Pulmonary artery endothelial cell (primary cell): Measurements from ENCODE around the gene SOX5. TPM values are rescaled to one million over a fixed set of nuclear protein-coding genes. Genes with fewer than 3 reads are reported as not detected.

Experiments
- DNase-seq: peaks from one replicate; pipeline ENCODE4 v3.0.0-alpha.2; 2011; ENCODE audit warnings: low read depth, low spot score
- total RNA-seq: library from RNA; depleted of rRNA; stranded (reverse); fragments of >200 nt; gene quantifications from 2 replicates; pipeline ENCODE4 v1.2.3, GENCODE V29; 2014

Gene SOX5
- total RNA-seq, 1 donor from 2014 or later: 1.1 TPM

DNA sequence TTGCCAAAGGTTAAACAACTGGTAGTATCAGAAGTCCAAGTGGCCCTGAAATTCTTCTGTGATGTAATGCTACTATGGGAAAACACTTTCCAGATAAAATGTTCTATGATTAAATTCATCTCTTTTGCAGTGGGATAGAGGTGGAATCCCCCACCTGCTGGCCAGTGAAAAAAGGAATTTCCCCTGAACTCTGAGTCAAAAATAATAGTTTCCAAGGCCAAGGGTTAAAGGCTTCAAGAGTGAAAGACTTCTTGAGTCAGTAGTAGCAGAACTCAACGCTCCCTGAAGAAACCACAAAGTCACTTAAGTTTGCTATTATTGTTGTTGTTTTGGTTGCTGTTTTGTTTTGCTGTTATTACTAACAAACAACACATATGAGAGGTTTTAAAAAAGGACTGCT is 330.8 kb downstream of the SOX5 start:
- DNase-seq: no peak

DNA sequence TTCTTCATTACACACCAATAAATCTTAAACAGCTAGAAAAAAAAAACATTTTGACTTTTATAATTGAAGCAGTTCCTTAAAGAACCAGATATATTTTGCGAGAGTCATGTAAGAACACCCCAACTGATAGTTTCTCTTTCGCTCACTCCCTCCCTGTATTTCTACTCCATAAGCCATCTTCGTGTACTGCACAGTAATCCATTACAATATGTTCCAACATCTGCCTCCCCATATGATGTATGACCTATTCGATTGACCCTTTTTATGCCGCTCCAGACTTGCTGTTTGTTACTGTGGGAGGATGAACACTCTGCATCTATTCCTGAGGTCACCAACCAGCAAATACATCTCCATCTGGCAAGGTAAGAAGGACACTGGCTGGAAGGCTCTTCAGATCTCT is 331.7 kb downstream of the SOX5 start:
- DNase-seq: no peak

DNA sequence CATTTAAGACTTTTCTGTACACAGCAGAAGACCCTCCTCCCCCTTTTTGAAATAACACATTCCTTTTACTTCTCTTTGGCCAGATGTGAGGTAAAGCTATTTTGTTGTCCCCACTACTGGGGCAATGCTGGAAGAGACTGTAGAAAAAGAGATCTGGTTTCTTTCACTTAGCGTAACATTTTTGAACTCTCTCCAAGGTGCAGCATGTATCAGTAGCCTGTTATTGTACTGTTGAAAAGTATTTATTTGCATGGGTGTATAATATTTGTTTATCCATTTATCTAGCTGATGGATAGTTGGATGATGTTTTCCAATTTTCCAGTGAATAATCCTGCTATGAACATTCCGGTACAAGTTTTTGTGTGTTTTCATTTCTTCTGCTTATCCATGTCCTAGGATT is 335.2 kb downstream of the SOX5 start:
- DNase-seq: no peak

DNA sequence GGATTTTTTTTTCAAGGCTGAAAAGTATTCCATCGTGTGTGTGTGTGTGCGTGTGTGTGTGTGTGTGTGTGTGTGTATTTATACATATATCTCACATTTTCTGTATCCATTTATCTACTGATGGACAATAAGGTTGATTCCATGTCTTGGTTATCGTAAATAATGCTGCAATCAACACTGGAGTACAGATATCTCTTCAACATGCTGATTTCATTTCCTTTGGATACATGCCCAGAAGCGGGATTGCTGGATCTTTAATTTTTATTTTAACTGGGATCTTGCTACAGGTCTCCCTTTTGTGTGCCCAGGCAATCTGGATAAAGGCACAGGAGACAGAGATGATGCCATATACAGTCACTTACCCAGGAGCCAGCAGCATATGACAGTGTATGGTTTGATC is 338.1 kb downstream of the SOX5 start:
- no peak for DNase-seq

DNA sequence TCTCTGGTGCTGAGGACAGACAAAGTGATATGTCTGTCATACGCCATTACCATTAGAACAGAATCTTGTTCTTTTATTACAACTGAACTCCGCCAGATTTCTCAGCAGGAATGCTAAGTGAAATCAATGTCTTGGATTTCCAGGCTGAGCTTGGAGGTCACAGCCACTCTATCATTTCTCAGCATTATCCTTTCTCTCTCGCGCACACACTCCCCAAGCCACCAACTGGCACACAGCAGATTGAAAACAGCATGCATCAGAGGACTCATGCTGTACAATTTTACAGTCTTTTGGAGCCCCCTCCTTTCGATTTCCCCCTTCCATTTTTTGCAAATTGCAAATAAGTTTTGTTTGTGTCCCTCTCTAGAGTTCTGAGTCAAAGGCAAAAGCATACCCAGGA is 348.6 kb downstream of the SOX5 start:
- DNase-seq: no peak

DNA sequence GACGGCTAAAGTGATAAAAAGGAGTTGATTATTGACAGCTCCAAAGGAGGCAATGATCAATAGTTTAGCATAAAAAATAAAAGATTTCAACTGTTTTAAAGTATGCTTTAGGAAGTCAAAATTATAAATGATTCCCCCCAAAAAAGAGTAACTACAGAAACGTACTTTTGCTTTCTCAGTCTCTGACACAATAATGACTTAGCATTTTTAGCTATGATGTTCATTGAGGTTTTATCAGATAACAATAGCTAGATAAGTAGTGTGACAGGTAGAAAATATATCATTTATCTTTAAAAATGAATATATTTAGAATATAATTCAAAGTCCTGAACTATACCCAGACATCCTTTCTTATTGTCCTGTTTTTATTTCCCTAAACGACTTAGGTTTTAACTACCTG is 352.9 kb downstream of the SOX5 start:
- no peak for DNase-seq

DNA sequence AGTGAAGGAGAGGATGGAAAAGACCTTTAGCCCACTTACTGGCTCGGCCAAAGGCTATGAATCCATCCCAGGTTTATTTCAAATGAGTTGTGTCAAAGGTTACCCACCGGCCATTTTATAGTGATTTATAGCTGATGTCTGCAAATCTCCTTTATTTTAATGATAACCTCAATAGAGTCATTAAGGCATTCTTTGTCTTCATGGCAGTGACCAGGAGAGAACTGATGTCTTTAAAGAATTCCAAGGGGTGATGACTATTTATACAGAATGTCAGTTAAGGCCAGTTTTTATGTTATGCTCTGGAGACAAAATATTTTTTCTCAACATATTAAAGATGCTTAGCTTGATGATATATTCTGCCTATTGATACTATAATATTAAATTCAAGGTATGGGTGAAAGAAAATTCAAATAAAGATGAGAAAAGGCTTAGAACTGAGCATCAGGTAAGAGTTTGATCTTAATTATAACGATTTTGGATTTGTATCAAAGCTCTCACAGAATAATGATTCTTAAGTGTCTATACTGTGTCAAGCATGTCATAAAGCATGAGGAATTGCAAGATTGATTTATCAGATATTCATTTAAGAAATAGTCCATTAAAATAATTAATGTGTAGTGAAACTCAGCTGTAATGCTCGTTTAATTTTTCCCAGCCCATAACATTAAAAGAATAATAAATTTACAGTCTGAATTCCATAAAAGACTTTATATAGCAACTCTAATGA is 361.5 kb downstream of the SOX5 start:
- DNase-seq: no peak

DNA sequence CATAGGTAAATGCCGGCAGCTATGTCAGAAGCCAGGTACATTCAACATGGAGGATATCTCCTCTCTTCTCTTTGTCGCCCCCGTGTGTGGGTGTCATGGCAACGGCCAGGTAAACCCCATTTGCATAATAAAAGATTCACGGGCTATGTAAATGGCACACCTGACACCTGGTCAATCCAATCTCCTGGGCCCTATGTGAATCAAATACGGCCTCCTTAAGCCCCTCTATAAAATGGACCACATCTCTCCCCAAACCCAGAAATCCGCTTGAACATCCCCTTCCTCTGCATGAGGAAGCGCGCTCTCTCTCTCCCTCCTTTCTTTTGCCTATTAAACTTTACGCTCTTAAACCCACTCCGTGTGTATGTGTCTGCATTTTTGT is 363.7 kb downstream of the SOX5 start:
- DNase-seq: no peak

DNA sequence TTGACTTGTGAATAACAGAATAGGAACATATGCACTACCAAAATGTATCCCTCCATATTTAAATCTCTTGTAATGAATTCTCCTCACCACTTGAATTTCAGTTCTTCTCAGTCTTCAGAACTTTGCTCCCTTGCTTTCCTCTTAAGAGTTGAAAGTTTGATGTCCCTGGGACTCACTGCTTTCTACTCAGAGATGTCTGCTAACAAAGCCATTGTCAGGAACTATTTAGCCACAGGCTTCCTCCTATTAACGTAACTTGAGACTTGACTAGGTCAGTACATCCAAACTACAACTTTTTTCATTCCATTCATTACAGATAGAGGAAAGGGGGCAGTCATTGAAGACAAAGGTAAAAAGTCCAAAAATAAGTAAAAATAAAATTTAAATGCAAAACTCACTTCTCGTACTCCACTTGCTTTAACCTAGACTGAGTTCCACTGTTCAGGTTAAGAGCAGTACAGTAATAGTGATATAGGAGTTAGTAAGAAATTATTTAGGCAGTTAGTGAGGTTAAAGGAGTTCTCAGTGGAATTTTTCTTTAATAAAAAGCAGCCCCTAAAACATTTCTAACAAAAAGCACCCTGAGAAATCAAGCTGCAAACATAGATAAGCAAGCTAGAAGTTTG is 364.2 kb downstream of the SOX5 start:
- DNase-seq: no peak

DNA sequence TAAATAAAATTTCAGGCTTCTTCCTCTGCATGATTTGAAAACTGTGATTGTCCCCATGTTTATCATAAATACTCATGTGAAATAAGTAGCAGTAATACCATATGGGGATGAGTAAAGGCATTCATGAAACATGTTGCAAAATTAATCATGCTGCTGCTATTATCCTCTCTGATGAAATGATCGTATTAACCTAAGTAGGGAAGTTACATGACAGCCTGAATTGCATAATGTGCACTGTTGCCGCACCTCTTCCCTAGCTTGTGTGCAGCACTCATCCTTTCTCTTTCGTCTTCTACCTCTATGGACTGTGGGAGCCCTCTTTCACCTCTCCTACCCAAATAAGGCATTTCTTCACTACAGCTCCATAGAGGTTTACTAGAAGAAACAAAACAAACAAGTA is 367.6 kb downstream of the SOX5 start:
- no peak for DNase-seq

DNA sequence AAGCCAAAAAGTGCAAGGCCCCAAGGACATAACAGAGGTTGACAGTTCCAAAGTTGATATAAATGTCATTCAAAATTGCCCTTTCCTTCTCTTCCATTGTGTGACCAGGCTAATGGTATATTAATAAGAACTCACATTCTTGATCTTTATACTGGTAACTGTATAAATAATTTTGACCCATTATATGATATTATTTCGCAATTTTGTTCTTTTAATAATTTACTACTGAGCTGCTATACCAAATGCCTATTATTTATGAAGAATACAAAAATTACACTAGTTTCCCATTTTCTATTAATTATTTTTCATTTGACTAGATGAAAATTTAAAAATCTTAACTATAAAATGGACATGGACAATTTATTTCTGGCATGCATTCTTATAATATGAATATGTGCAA is 370.2 kb downstream of the SOX5 start:
- no peak for DNase-seq

DNA sequence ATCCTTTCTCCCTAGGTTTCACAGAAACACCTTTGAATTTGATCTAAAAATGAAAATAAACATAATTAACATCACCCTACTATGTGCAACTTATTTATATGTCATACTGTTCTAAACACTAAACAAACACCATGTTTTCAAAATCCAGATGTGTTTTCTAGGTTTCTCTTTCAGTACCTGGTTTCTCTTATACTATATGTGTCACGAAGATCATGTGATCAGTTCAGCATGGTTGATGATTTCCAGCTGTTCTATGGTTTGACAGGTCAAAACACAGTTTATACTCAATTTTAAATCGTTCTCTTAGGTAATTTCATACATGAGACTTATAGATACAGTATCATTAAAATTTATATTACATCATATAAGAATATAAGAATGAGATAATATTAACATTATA is 373.1 kb downstream of the SOX5 start:
- no peak for DNase-seq

DNA sequence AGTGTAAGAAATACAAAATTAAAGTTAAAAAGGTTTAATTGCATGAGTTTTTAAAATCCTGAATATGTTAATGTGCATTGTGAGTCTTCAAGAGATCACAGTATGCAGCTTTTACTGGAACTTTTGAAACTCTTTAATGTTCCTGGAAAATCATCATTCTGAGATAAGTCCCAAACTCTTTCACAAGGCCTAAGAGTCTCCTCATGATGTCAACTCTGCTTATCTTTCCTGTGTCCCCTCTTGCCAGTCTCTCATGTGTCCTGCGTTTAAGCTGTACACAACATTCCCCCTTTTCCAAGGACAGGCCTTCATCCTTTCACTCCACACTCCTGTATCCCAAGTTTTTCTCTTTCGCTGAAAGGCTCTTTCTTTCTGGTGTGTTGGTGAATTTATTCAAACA is 380.1 kb downstream of the SOX5 start:
- DNase-seq: no peak

DNA sequence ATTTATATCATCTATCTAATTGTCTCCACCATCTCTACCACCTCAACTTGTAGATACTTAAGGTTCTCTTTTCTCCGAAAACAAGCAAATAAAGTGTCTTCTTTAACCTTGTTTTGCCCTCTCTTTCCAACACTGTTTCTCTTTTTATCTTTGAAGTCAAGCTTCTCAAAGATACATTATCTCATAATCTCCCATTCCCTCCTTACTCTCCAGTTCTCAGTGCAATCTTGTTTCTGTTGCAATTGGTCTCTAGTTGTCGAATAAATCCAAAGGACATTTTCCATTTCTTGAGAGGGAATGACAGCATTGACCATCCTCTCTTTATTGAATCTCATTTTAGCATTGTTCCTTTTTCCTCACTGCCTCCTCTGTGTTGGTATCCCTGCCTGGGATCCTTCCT is 383.3 kb downstream of the SOX5 start:
- DNase-seq: no peak

DNA sequence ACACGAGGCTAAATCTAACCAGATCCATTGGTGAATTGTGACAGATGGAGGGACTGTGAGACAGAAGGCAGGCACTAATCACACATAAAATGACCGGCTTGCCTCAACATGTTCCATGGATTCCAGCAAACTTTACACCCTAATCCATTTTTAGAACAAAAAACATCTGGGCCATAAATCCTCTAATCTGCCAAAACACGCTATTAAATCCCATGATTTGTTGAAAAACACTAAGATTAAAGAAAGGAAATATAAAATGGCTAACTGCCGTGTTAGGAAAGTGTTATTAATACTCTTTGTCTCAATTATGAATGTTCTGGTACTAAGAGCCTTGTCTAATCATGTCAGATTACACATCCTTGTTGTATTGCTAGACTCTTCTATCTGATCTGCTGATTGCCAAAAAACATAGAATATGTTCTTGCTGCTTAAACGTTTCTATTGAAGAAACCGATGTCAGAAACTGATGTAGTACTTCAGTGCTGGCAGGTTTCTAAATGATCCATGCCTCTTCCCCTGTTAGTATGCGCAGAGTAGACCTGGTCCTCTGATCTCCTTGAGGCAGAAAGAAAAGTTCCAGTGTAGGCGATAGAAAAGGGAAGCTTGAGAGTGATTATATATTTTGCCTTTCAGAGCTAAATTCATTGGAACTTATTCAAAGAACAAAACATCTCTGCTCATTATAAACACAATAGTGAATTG is 384.9 kb downstream of the SOX5 start:
- no peak for DNase-seq

DNA sequence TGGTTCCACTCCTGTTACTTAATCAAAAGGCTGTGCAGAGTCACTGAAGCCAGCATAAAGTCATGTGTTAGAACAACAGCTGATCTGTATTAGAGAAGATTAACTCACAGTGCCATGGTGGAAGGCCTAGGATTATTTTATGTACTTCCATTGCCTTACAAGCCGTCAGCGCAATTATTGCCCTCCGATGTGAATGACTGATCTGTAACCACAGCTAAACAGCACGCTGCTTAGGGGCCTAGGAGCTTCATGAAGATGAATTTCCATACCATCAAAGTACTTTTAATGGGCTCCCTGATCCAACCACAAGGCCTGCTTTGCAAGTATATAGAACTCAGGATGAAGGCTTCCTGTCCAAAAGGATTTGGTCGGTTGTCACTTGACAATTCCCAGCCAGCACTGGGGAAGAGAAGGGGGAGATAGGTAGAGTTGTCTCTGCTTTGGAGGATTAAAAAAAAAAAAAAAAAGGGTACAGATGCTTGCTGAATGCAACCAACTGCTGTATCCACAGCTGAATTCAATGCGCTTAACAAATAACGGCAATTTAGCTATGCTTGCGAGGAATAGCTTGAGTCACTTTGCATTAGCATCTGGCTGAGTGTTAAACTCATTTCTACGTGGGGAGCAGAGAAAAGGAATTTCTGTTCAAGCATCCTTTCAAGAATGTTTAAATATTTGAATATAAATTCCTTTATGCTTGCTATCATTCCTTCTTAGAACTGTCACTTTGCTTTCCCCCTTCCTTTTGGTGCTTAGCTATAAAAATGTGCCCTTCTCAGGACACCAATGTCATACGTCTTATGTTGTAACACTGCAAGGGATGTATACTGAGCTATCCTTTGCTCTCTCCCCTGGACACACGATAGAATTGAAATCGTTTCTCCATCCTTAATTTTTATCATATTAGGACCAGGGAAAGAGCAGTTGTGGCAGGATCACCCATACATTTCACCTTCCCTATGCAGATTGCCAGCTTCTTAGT is 387.8 kb downstream of the SOX5 start:
- DNase-seq: no peak

DNA sequence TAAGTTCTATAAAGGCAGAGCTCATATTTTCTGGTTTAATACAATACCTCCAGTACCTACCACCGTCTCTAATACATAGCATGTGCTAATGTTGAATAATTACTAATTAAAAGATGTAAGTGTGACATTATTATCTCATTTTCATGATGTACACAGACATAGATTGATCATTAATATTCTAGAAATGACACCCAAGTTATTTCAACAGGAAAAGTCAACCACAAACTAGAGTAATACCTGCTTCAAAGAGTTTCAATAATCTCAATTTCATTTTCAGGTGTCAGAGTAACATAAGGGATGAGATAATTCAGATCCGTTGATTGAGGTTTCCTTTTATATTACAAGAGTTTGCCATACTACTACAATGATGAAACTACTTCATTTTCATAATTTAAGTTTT is 388.9 kb downstream of the SOX5 start:
- no peak for DNase-seq

DNA sequence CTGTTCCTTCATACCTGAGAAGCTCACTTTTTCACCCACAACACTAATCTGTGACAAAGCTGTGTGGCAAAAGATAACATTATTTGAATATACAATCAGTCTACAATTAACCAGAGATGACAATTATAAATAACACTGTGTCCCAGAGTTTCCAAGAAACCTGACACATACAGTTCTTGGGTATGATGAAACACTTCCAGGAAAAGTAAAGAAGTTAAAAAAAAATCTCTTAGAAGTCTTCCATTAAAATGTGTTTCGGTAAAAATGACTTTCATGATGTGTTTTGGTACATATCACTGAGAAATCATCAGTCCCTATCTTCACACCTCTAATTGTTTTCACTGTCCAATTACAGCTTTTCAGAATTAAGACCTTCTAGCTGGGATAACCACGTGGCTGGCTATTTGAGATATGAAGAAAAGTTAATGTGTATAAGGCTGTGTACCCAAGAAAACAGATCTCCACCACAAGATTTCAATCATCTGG is 390.2 kb downstream of the SOX5 start:
- no peak for DNase-seq

DNA sequence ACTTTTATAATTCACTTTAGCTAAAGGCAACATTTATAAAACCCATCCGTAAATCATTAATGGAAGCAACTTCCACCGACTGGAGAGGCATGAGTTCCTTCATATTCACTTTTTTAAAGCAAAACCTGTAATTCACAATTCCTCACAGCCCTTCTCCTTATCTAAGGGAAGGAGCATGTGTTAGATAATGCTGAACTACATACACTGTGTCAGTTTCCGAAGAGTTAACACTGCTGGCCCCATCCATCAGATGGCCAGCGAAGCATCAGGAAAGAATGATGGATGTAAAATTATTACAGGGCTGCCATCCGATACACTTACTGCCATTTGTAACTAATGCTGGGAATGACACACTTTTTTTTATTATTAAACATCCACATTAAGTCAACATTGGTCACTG is 392.8 kb downstream of the SOX5 start:
- DNase-seq: no peak

DNA sequence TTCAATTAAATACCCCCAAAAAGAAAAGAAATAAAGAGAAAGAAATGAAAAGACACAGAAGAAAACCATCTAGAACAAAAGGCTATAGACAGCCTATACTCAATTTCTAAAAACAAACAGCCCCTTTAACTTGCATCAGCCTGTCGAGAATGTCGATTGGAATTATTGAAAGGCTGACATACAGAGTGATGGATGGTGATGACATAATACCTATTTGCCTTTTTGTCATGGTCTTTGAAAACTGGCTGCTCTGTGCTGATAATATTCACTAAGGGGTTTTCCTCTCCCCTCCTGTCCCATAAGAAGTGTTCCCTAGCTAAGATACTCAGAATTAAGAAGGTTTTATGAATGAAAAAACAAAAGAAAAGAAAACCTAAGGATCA is 393.7 kb downstream of the SOX5 start:
- DNase-seq: no peak

DNA sequence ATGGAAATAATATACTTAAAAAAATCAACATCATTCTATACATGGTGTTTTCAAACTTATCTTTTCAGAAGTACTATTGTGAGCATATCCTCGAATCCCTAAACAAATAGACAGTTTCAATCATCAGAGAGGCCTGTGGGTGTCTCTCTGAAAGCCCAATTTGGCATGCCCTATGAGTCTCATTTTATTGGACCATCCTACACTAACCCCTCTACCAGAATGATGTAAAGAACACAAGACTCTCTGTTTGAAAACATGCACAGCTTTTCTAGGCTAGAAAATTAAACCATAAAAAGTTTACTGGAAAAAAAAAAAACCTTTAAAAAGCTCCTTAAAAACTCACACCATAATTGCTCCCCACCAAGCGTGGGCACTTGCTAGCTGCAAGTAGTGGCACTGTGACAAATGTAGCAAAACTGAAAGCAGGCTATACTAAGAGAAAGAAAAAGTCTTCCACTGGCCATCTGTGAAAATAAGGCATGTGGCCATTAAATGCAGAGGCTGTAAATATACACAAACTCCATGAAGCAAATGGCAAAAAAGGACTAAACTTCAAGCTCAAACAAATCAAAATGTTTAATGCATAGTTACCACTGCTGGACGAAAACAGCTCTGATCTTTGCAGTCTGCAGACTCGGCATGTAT is 394.2 kb downstream of the SOX5 start:
- DNase-seq: no peak
